Sigmoid colon (tissue), 7 donors: ENCODE results near the gene SLC15A3. TPM values are rescaled to one million over a fixed set of nuclear protein-coding genes. Genes with fewer than 3 reads are reported as not detected.
"Not testable (repeated sequence)": the region's sequence is repeated elsewhere in the genome, so short reads cannot be mapped to it uniquely, and the experiment has no call there.

Source experiments
- DNase-seq: peaks from one replicate; pipeline ENCODE4 v3.0.0-alpha.2; 2019
- H3K27ac ChIP-seq, 4 donors: fragments of 200-600 bp; sonication (generic); one replicate each; pipeline ENCODE4 v1.5.1; 2016 to 2019; ENCODE audit warnings: mild to moderate bottlenecking in 1 of 4
- H3K27me3 ChIP-seq, 3 donors: fragments of 200-600 bp; sonication (generic); one replicate each; pipeline ENCODE4 v1.5.1; 2019; ENCODE audit warnings: mild to moderate bottlenecking in 1 of 3
- H3K36me3 ChIP-seq, 4 donors: fragments of 200-600 bp; sonication (generic); one replicate each; pipeline ENCODE4 v1.5.1; 2016 to 2019
- H3K4me1 ChIP-seq, 4 donors: fragments of 200-600 bp; sonication (generic); one replicate each; pipeline ENCODE4 v1.5.1; 2017 to 2019
- H3K4me3 ChIP-seq, 4 donors: fragments of 200-600 bp; sonication (generic); one replicate each; pipeline ENCODE4 v1.5.1; 2017 to 2019; ENCODE audit warnings: mild to moderate bottlenecking in 2 of 4, moderate library complexity in 1 of 4
- H3K9me3 ChIP-seq, 4 donors: fragments of 200-600 bp in 3 of 4; sonication (generic) in 3 of 4; one replicate each; pipeline versions ENCODE4 v1.5.1 to v1.6.1; 2013 to 2019
- EP300 ChIP-seq, 4 donors: sonication (generic); formaldehyde crosslinking; IDR thresholded peaks; one replicate each; pipeline ENCODE4 v1.6.1; 2017; ENCODE audit warnings: antibody characterized with exemption in 4 of 4
- POLR2A ChIP-seq, 2 donors: fragments of 450-650 bp; IDR thresholded peaks; one replicate each; pipeline ENCODE4 v1.6.1; 2016; ENCODE audit warnings: antibody characterized with exemption in 2 of 2, mild to moderate bottlenecking in 2 of 2, moderate library complexity in 2 of 2
- POLR2AphosphoS5 ChIP-seq, 4 donors: sonication (generic); formaldehyde crosslinking; IDR thresholded peaks; one replicate each; pipeline ENCODE4 v1.6.1; 2017; ENCODE audit warnings: antibody characterized with exemption in 4 of 4
- WGBS, 2 donors: extraction: QIAGEN DNeasy Blood & Tissue Kit; methylation state at CpG; one replicate each; pipeline ENCODE4 v1.1.7; 2013; 5-methylcytosine and 5-hydroxymethylcytosine counted together
- intact Hi-C: fragments of 100-400 bp; cut with DNase I; formaldehyde crosslinking; loops from one replicate; pipeline ENCODE4 v1.15.1; 2023
- polyA plus RNA-seq, 3 donors: library from polyadenylated mRNA; stranded (reverse); fragments of 200-250 nt; gene quantifications; one replicate each; pipeline ENCODE4 v1.2.3, GENCODE V29; 2013
- total RNA-seq, 4 donors: library from RNA; depleted of rRNA; stranded (reverse); fragments of >200 nt; gene quantifications; one replicate each; pipeline ENCODE4 v1.1.0, GENCODE V29; 2016
- TF ChIP-seq, protein P1 (sequence below), 4 experiments: fragments of 450-650 bp in 3 of 4; fragments of 200-600 bp in 1 of 4; IDR thresholded peaks; one replicate each; pipeline ENCODE4 v1.5.1; 2016 to 2019; ENCODE audit warnings: antibody characterized with exemption in 4 of 4, mild to moderate bottlenecking in 3 of 4, moderate library complexity in 2 of 4
- donor health status: healthy with polysubstance abuse.
- donor health status: Bipolar disorder and iron deficiency.
- donor health status: healthy.

SLC15A3 gene
- total and polyA plus RNA-seq, 7 donors, result 12.8 to 43.9 (median 21.3) TPM

DNA sequence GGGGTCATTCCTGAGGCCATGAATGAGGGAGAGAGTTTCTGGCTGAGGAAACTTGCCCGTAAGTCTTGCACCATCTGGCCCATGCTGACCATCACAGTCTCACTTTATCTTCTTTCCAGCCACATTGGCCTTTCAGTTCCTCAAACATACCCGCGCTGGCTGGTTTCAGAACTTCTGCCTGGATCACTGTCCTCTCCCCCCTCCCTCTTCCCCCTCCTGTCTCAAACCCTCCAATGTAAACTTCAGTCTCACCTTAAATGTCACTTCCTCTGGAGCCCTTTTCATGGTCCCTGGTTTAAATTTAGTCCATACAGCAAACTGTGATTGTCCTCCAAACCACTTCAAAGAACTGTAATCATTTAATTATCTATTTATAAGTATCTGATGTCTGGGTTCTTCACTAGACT is 41.7 kb downstream of the SLC15A3 start:
- intact Hi-C loops, result loop anchor here (10.0 kb wide), 2 partner anchors 1065 to 1355 kb away; no protein-coding TSS in a partner anchor
- no peaks in the 10 kb centered on the region for H3K27me3 ChIP-seq
- H3K4me3 ChIP-seq, result no peak overlapping the region
- no peaks in the 10 kb centered on the region for H3K9me3 ChIP-seq
- peak; percentile 66 for DNase-seq
- no peaks in the 10 kb centered on the region for H3K36me3 ChIP-seq
- WGBS, 2 donors, result 50 to 87% methylated on average over 3 of the region's 3 CpGs
- H3K27ac ChIP-seq, result no peak overlapping the region
- TF ChIP-seq, protein P1, sequence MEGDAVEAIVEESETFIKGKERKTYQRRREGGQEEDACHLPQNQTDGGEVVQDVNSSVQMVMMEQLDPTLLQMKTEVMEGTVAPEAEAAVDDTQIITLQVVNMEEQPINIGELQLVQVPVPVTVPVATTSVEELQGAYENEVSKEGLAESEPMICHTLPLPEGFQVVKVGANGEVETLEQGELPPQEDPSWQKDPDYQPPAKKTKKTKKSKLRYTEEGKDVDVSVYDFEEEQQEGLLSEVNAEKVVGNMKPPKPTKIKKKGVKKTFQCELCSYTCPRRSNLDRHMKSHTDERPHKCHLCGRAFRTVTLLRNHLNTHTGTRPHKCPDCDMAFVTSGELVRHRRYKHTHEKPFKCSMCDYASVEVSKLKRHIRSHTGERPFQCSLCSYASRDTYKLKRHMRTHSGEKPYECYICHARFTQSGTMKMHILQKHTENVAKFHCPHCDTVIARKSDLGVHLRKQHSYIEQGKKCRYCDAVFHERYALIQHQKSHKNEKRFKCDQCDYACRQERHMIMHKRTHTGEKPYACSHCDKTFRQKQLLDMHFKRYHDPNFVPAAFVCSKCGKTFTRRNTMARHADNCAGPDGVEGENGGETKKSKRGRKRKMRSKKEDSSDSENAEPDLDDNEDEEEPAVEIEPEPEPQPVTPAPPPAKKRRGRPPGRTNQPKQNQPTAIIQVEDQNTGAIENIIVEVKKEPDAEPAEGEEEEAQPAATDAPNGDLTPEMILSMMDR (IDR thresholded peaks at IDR 0.05), result no peak
- TF ChIP-seq POLR2A (IDR thresholded peaks at IDR 0.05) (no peak), EP300 (IDR thresholded peaks at IDR 0.05) (no peak), POLR2AphosphoS5 (IDR thresholded peaks at IDR 0.05) (no peak)
- H3K4me1 ChIP-seq, result peaks cover 0 to 30% (median 21%) of the 10 kb centered on the region in 4 donors

DNA sequence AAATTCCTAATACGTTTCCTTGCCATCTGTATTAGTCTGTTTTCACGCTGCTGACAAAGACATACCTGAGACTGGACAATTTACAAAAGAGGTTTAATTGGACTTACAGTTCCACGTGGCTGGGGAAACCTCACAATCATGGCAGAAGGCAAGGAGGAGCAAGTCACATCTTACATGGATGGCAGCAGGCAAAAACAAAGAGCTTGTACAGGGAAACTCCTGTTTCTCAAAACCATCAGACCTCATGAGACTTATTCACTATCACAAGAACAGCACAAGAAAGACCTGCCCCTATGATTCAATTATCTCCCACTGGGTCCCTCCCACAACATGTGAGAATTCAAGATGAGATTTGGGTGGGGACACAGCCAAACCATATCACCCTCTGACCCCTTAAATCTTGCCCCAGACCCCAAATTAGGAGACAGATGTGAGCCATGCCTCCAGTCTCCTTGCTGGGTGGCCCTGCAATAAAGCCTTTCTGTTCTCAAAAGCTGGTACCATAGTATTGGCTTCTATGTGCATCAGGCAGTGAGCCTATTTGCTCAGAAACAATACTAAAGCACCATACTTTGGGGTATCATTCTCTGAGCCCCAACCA is 42.2 kb downstream of the SLC15A3 start:
- H3K27me3 ChIP-seq, H3K9me3 ChIP-seq, DNase-seq, H3K27ac ChIP-seq, H3K4me3 ChIP-seq, H3K36me3 ChIP-seq: not testable (repeated sequence)
- intact Hi-C loops, result loop anchor here (10.0 kb wide), 3 partner anchors 425 to 1355 kb away; partner anchors contain the start of genes DDB1 and TKFC
- H3K4me1 ChIP-seq, result peaks cover 0 to 30% (median 22%) of the 10 kb centered on the region in 4 donors
- 78 to 79% methylated on average over 3 of the region's 3 CpGs for WGBS, 2 donors

DNA sequence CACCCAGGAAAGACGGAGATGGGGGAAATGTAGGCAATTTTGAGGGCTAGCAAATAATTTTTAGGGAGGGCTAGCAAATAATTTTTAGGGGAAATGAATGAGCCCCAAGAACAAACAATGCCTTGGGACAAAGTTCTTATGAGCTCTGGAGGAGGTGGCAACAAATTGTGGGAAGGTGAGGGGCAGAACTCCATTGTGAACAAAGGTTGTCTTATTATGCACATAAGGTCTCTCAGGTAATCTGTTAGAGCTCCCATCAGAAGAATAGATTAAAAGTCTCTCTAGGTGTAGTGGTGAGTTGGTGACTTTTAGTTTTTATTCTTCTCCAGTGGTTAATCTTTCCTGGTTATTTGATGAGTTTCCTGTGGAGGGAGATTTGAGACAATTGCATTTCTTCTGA is 43.2 kb downstream of the SLC15A3 start:
- H3K4me1 ChIP-seq, result peaks cover 0 to 35% (median 29%) of the 10 kb centered on the region in 4 donors
- H3K4me3 ChIP-seq, result no peak overlapping the region
- 30 to 71% methylated on average over 1 of the region's 1 CpG for WGBS, 2 donors
- DNase-seq, result no peak
- intact Hi-C loops, result loop anchor here (10.0 kb wide), 1 partner anchor 426 kb away; the partner anchor contains the start of genes DDB1 and TKFC
- no peaks in the 10 kb centered on the region for H3K36me3 ChIP-seq
- no peak for TF ChIP-seq POLR2A (IDR thresholded peaks at IDR 0.05)
- no peak for TF ChIP-seq EP300 (IDR thresholded peaks at IDR 0.05)
- TF ChIP-seq, protein P1 (IDR thresholded peaks at IDR 0.05), result no peak
- H3K27me3 ChIP-seq, result no peaks in the 10 kb centered on the region
- no peak overlapping the region for H3K27ac ChIP-seq
- no peaks in the 10 kb centered on the region for H3K9me3 ChIP-seq

DNA sequence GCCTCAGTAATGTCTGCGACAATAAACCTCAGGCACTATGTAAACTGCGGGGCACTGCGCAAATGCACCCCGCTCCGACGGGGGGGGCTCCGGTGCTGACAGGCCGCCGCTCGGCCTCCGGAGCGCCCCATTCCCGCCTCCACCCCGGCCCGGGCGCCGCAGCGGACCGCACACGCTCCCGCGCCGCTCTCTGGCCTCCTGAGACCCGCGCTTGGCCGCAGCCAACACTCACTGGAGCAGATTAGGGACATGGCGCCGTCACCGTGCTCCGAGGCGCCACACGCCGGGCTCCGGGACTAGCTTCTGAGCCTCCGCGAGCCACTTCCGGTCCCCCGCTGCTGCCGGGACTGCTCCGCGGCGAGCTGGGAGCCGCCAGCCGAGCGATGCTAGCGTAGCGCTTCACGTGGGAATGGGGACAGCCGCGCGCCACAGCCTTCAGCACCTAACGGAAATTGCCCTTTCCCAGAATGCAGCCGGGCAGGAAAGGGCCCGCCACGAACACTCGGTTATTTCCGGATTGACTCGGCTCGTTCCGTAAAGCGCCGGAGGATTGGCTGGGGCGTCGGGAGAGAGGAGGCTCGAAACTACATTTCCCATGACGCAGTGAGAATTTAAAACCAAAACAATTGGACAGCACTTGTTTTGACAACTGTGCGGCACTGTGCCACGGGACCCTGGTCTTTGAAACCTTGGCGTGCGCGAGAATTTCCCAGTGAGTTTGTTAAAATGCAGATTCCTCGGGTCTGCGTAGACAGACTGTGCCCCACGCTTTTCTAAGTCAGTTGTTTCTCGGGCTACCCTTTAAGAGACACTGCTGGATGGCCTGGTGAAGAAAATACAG is 45.6 kb downstream of the SLC15A3 start, which contains the start of gene PRPF19:
Gene PRPF19, minus strand, starts transcription at position 454 of the 841 bp plus-strand sequence. Its CDS starts 203 bp downstream, at position 251.
- Histone ChIP-seq H3K4me3 (peak within 1 kb of the TSS; percentile 89 to 99 (median 95)), H3K9me3 (no peaks in the 10 kb centered on the region), H3K4me1 (peaks cover 0 to 29% (median 24%) of the 10 kb centered on the region in 4 donors), H3K36me3 (peaks cover 7 to 22% (median 14%) of the 10 kb centered on the region in 4 donors), H3K27me3 (no peaks in the 10 kb centered on the region), H3K27ac (peak within 1 kb of the TSS; percentile 97 to 100 (median 98))
- DNase-seq, result peak; percentile 98
- 0% methylated on average over 75 of the region's 75 CpGs for WGBS, 2 donors
- intact Hi-C loops, result loop anchor here (2.0 to 10.0 kb wide), 2 partner anchors 64 to 428 kb away; partner anchors contain the start of genes CCDC86, DDB1 and TKFC
- TF ChIP-seq, protein P1 (IDR thresholded peaks at IDR 0.05), result no peak
- TF ChIP-seq POLR2AphosphoS5 (IDR thresholded peaks at IDR 0.05) (peak; percentile 82 to 94 (median 87)), EP300 (IDR thresholded peaks at IDR 0.05) (peak in 1 of 4 donors; percentile 57), POLR2A (IDR thresholded peaks at IDR 0.05) (peak; percentile 59 to 63)
